Mesothelial cell of epicardium (in vitro differentiated cells): ENCODE data around the gene FGD3. TPM values are rescaled to one million over a fixed set of nuclear protein-coding genes. Genes with fewer than 3 reads are reported as not detected.

Experiments used
- DNase-seq, 2 experiments: peaks; one replicate each; pipeline ENCODE4 v3.0.0; 2021; ENCODE audit warnings: low spot score in 2 of 2; ENCODE audit not compliant: unreplicated experiment in 2 of 2
- H3K27ac Mint-ChIP-seq: 2 replicates; pipeline ENCODE4 v1.8.0; 2021; ENCODE audit warnings: mixed read lengths
- H3K27me3 Mint-ChIP-seq: 2 replicates; pipeline ENCODE4 v1.8.0; 2021; ENCODE audit warnings: low read depth, mixed read lengths
- H3K36me3 Mint-ChIP-seq: 2 replicates; pipeline ENCODE4 v1.8.0; 2021; ENCODE audit warnings: mixed read lengths
- H3K4me1 Mint-ChIP-seq: 2 replicates; pipeline ENCODE4 v1.8.0; 2021; ENCODE audit warnings: mixed read lengths
- H3K4me3 Mint-ChIP-seq: 2 replicates; pipeline ENCODE4 v1.8.0; 2021; ENCODE audit warnings: mild to moderate bottlenecking, moderate library complexity, mixed read lengths
- H3K9me3 Mint-ChIP-seq: 2 replicates; pipeline ENCODE4 v1.8.0; 2021; ENCODE audit warnings: mixed read lengths
- CTCF ChIP-seq: fragments of 200-600 bp; sonication (generic); IDR thresholded peaks from one replicate; pipeline ENCODE4 v1.5.0; 2021; ENCODE audit warnings: antibody characterized with exemption; ENCODE audit not compliant: unreplicated experiment
- total RNA-seq: library from RNA; stranded (reverse); gene quantifications from 3 replicates; pipeline ENCODE4 v1.2.1, GENCODE V29; 2021

Gene FGD3
- total RNA-seq, 1 donor from 2014 or later, result 36.3 TPM

DNA sequence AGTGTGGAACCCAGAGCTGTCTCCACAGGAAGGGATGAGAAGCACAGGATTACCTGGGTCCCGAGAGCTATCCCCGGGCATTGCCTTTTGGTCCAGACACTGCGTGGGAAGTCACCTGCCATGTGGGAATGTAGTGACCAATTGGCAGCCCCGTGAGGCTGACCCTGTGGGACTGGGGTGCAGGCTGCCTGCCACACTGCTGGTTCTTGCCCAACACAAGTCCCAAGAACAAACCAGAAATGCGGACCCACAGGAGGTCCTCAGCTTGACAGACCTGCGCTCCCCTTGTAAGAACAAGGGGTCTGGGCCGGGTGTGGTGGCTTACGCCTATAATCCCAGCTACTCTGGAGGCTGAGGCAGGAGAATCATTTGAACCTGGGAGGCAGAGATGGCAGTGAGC is 2.4 kb upstream of the FGD3 start:
- no peak overlapping the region for H3K27ac Mint-ChIP-seq
- H3K36me3 Mint-ChIP-seq, result no peaks in the 10 kb centered on the region
- DNase-seq, result no peak
- TF ChIP-seq CTCF, result no peak
- H3K9me3 Mint-ChIP-seq, result no peaks in the 10 kb centered on the region
- peaks cover 14% of the 10 kb centered on the region for H3K4me1 Mint-ChIP-seq
- no peak overlapping the region for H3K4me3 Mint-ChIP-seq
- H3K27me3 Mint-ChIP-seq, result peaks cover 2% of the 10 kb centered on the region

GRCh38 chr9:92945796-92946195 is 1.5 kb upstream of the FGD3 start:
- no peak for DNase-seq
- no peak for TF ChIP-seq CTCF
- Mint-ChIP-seq H3K36me3 (no peaks in the 10 kb centered on the region), H3K27ac (no peak overlapping the region), H3K4me3 (no peak overlapping the region), H3K4me1 (peaks cover 15% of the 10 kb centered on the region), H3K27me3 (no peaks in the 10 kb centered on the region), H3K9me3 (no peaks in the 10 kb centered on the region)

GRCh38 chr9:92948038-92948534 is 763 bp downstream of the FGD3 start:
- peak overlapping the region; percentile 88 for H3K4me3 Mint-ChIP-seq
- TF ChIP-seq CTCF, result no peak
- no peak for DNase-seq
- H3K27ac Mint-ChIP-seq, result no peak overlapping the region
- H3K27me3 Mint-ChIP-seq, result no peaks in the 10 kb centered on the region
- H3K36me3 Mint-ChIP-seq, result no peaks in the 10 kb centered on the region
- peaks cover 13% of the 10 kb centered on the region for H3K4me1 Mint-ChIP-seq
- no peaks in the 10 kb centered on the region for H3K9me3 Mint-ChIP-seq

DNA sequence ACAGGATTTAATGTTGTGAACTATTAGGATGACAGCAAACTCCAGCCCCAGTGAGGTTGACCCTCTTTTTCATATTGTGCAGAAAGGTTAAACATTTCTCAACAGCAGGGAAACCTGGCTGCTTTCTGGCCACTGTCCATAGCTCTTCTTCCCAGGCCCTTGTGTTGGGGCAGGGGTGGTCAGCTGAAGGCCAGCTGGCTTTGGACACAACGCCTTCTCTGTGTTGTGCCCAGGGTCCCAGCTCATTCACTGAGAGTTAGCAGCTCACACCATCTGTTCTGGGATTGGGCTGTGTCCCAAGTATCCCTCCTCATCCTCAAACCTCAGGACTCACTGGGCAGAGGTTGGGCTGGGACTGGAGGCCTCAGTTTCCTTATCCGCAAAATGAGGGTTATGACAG is 1.3 kb downstream of the FGD3 start:
- peak overlapping the region; percentile 88 for H3K4me3 Mint-ChIP-seq
- no peak for TF ChIP-seq CTCF
- H3K4me1 Mint-ChIP-seq, result peaks cover 16% of the 10 kb centered on the region
- no peaks in the 10 kb centered on the region for H3K36me3 Mint-ChIP-seq
- DNase-seq, result no peak
- no peaks in the 10 kb centered on the region for H3K9me3 Mint-ChIP-seq
- H3K27me3 Mint-ChIP-seq, result no peaks in the 10 kb centered on the region
- H3K27ac Mint-ChIP-seq, result no peak overlapping the region

GRCh38 chr9:92949266-92949982 is 2.1 kb downstream of the FGD3 start:
- Mint-ChIP-seq H3K4me1 (peaks cover 22% of the 10 kb centered on the region), H3K4me3 (no peak overlapping the region), H3K27ac (no peak overlapping the region), H3K9me3 (no peaks in the 10 kb centered on the region), H3K36me3 (no peaks in the 10 kb centered on the region), H3K27me3 (no peaks in the 10 kb centered on the region)
- DNase-seq, result no peak
- TF ChIP-seq CTCF, result no peak
